Epithelial cell of esophagus (primary cell): ENCODE measurements around the gene ZNF384.

Experiments used
- DNase-seq: peaks from one replicate; pipeline ENCODE4 v3.0.0; 2010; ENCODE audit warnings: low read depth
- H3K4me3 ChIP-seq: 2 replicates; pipeline ENCODE4 v1.5.1; 2011; ENCODE audit warnings: mild to moderate bottlenecking, low read length, control low read depth
- CTCF ChIP-seq: IDR thresholded peaks from 2 replicates; pipeline ENCODE4 v1.5.1; 2011; ENCODE audit warnings: low read depth, mild to moderate bottlenecking, low read length, control low read depth, inconsistent platforms; ENCODE audit not compliant: insufficient read depth; ENCODE audit errors: missing control alignments

The ZNF384 gene

GRCh38 chr12:6666211-6666610 is 23.0 kb downstream of the ZNF384 start:
- H3K4me3 ChIP-seq, result no peak overlapping the region
- TF ChIP-seq CTCF, result no peak
- no peak for DNase-seq

GRCh38 chr12:6664902-6665301 is 24.3 kb downstream of the ZNF384 start:
- H3K4me3 ChIP-seq, result no peak overlapping the region
- no peak for TF ChIP-seq CTCF
- DNase-seq, result no peak

GRCh38 chr12:6662906-6663742 is 26.1 kb downstream of the ZNF384 start, which contains the start of gene ING4:
Gene ING4, minus strand, starts transcription at chr12:6663119. Its CDS starts 18 bp downstream, at chr12:6663101.
- TF ChIP-seq CTCF, result no peak

GRCh38 chr12:6662602-6662905 is 26.6 kb downstream of the ZNF384 start:
- DNase-seq, result no peak
- TF ChIP-seq CTCF, result no peak

More at GRCh38 chr12:6662906-6663742, 26.1 kb downstream of the ZNF384 start, which contains the start of gene ING4:
- peak within 1 kb of the TSS; percentile 97 for H3K4me3 ChIP-seq
- DNase-seq, result peak; percentile 100

GRCh38 chr12:6653987-6654386 is 35.2 kb downstream of the ZNF384 start:
- DNase-seq, result no peak
- no peak overlapping the region for H3K4me3 ChIP-seq
- TF ChIP-seq CTCF, result no peak

More at GRCh38 chr12:6662602-6662905, 26.6 kb downstream of the ZNF384 start:
- H3K4me3 ChIP-seq, result peak overlapping the region; percentile 97

- TF ChIP-seq CTCF, result no peak
- no peak for DNase-seq
- H3K4me3 ChIP-seq, result no peak overlapping the region
Observed at GRCh38 chr12:6653342-6653741, 35.8 kb downstream of the ZNF384 start.

- no peak for DNase-seq
- H3K4me3 ChIP-seq, result no peak overlapping the region
- TF ChIP-seq CTCF, result no peak
Observed at GRCh38 chr12:6652391-6652790, 36.8 kb downstream of the ZNF384 start.
